Eye (tissue), 1 donor: ENCODE data around the gene ELMO1.

ENCODE experiments used
- DNase-seq: peaks from one replicate; pipeline ENCODE4 v3.0.0-alpha.2; 2015

ELMO1 gene

DNA sequence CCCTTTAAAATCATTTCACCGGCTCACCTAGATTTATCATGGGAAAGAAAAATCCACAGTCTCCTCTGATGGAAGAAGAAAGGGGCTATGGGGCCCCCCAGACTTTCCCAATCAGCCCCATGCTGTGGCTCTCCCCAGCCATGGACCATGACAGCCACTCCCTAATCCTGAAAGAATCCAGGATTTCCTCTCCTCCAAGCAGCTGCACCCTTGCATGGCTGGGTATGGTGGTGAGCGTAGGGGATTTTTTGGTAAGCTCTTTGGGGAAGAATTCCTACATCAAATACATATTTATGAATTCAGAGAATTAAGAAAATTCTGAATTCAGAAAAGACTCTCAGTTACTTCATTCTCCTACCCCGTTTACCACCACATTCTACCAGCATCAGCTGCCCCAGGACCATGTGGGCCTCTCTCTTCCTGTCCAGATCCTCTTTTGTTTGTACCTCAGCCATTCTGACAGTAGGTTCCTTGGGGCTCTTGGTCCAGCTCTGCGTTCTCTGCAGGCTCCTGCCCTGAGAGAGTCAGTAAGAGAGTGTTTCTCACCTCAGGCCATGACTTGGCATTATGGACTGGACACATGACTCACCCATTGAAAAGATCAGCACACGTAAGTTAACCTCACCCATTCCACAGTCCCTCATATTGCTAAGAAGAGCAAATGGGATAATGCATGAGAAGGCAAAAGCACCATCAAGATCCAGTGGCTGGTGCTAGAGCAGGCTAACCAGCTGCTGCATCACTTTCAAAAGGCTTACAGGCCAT is 337.8 kb downstream of the ELMO1 start:
- DNase-seq, result no peak

DNA sequence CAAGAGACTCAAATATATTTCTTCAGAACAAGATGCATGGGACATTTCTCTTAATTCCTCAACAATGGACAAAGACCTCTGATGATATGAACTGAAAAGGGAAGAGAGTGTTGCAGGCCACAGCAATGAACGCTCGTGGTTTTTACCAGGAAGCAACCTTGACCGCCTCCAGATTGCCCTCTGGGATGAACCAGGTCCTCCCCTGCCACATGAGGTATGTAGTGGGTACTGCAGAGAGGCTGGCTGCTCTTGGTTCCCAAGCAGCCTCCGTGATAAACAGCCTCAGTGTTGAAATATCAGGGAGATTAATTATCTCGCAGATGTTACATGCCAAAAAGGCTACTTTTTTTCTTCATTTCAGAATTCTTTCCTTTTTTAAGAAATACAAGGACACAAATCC is 338.8 kb downstream of the ELMO1 start:
- peak; percentile 11 for DNase-seq

DNA sequence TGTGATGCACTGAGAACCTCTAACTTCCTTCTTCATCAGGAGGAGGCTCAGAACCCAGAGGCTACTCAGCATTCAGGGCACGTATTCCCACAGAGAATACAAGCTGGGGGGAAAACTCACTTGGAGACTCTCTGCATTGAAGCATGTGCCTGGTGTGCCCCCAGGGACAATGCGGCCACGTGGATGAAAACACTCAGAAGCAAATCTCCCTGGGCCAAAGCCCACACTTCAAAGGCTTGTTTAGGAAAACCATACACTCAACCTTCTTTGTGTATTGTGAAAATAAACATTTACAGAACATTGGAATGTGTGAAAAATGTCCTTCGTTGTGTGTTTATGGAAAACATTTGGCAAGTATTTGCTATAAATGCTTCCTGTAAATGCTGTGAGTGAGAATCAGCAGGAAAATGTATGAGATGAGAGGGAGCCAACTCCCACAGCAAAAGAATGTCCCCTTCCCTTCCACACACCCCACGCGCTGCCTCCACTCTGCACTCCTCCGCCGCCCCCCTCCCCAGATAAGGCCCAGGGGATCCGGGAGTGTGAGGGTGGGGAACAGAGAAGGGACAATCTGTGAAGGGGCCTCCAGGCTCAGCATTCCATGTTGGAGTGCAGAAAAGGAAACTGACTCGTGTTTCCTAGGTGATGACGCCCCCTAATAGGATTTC is 339.5 kb downstream of the ELMO1 start:
- DNase-seq, result peak; percentile 38

DNA sequence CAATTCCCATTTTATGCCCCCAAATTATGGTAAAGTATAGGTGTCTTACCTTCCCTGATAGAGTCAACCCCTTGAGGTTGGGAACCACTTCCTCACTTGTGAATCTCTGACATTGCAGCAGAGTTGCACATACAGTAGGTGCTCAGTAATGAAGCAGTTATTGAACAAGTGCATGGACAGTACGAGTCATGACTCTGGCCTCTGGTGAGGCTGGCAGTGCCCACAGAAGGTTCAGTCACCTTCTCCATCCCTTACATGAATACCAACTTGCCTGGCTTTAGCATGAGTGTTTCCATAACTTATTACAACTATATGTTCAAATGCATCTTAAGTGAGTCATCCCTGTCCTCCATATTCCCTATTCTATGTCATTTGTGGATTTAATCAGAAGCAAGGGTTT is 340.0 kb downstream of the ELMO1 start:
- no peak for DNase-seq

DNA sequence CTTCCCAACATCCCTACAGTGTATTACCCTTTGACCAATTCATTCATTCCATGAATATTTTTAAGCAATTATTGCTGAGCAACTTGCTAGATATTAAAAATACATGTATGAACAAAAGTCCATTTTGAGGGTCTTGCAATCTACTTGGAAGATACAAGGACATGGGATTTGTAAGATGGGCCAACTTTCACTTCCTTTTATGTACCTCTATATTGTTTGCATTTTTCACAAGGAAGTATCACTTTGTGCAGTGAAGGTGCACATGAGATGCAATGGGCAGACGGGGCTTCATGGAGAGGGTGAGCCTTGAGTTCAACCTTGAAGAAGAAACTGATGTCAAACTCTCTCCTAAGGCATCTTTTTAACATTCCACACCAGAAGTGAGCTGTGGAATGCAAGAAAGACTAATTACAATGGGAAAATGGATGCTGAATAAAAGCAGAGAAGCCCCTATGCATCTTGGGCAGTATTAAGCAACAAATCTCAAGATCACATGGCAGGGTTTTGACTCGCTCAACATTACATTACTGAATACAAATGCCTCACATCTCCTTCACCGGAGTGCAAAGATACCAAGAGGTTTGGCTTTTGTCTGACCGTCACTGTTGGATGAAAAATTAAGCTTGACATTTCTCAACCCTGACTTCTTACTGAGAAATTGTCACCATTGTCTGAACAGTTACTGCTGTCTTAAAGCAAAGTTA is 341.5 kb downstream of the ELMO1 start:
- DNase-seq, result peak; percentile 14

DNA sequence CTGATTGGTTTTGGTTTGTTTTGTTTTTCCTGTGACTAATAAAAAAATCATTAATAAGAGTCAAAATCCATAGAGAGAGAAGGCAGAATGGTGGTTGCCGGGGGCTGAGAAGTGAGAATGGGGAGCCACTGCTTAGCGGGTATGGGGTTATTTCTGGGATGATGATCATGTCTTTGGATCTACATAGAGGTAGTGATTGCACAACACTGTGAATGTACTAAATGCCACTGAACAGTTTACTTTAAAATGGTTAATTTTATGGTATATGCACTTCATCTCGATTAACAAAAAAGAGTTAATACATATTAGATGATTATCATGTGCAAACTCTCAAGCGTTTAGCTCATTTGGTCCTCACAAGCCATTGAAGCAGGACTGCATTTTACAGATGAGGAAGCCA is 342.9 kb downstream of the ELMO1 start:
- no peak for DNase-seq

DNA sequence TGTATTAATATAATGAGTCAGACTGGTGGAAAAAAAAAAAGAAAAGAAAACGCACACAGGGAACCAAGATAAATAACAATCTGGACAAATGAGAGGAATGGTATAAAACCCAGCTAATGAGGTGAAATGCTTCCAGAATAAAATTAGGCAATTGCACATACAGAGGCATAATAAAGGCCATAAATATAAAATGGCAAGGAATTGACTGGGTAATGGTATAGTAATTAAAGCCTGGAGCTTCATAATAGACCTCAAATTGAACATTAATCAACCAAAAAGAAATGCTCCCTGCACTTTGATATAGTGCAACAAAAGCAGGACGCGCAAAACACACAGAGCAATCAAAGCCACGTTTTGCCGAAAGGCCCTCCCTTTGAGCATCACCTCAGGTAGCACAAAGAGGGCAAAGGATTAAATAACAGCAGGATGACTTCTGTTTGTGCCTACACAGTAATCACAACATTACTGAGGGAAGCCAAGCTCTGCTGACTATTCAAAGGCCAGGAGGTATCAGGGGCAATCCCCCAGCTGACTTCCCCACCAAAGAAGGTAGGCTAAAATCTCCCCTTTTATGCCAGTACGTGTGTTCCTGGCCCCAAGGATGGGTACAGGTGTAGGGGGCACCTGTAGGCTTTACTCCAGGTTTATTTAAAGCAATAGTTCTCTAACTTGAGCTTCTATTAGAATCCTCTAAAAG is 343.7 kb downstream of the ELMO1 start:
- DNase-seq, result no peak

DNA sequence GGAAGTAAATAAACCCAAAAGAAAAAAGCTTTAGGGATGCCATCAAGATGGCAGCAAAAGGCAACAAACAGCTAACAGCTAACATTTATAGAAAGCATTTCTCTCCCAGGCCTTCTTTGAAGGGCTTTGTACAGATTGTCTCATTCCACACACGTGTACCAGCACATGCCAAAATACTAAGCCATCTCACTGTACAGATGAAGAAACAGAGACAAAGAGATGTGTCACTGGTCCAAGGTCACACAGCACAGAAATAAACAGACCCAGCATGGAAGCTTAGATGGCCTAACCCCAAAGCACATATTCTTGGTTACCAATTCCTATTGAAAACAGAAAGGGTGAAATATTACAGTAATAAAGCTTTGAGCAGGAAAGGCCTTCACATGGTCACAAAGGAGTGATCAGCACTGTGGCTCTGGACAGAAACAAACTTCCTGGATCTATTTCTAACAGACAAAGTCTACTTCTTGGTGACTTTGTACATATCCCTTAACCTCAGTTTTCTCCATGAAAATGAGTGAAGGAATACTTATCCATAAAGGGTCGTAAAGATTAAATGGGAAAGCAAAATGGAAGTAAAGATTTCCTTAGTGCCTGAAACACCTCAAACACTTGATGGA is 346.0 kb downstream of the ELMO1 start:
- no peak for DNase-seq

DNA sequence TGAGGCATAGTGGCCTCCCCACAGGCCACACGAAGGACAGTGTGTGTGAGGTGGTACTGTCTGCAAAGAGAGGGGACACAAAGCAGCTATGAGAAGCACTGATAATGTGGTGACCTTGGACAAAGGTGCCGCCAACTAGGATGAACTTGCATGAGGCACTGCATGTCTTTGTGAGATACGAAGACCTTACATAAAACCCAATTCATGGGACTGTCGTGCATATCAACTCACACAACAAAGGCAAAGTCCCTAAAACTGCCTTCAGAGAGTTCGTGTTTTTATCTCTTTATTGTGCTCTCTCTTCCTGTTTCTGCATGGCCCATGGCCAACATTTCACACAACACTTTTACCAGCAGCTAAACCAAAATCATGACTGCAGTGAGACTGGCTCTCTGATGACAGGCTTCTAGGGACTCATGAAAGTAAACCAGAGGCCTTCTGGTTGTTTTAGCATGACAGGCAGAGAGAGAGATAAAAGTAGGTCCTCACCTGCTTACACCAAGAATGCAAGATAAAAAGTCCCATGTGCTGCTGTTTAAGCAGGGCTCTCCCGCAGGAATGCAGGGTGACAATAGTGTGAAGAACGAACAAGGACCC is 347.8 kb downstream of the ELMO1 start:
- DNase-seq, result no peak

DNA sequence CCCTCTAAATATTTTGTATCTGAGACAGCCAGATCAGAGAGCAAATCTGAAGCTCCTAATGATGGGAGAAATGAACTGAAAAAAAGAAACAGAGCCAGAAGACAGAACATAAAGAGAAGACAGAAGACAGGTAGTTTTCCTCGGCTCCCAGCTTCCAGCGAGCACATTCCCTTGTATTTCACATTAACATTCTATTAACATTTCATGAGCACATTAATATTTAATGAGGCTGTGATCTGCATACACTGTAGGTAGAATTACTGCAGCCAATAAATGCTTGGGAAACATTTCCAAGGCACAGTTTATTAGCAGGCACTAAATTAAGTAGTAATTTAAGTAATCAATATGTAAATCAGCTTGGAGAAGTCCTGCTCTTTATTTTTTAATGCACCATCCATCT is 349.9 kb downstream of the ELMO1 start:
- no peak for DNase-seq

DNA sequence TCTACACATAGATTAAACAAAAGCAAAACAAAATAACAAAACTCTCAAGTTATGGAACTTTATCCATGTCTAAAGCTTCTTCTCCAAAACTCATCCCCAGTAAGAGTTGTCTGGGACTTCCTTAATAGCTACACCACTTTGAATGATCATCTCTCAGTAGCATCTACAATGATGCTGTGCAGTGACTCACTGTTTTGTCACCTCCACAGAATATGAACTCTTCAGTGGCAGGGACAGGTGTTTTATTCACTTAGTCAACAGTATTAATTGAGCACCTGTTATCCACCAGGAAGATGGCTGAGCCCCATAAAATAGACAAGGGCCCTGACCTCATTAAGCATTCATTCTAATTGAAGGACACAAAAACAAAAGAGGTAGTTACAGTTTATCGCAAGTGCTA is 350.7 kb downstream of the ELMO1 start:
- no peak for DNase-seq

DNA sequence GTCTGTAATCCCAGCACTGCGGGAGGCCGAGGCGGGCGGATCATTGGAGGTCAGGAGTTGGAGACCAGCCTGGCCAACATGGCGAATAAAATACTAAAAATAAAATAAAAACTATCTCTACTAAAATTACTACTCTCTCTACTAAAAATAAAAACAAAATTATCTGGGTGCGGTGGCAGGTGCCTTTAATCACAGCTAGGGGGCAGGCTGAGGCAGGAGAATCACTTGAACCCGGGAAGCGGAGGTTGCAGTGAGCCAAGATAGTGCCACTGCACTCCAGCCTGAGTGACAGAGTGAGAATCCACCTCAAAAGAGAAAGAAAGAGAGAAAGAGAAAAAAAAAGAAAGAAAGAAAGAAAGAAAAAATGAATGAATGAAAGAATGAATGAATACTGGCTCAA is 351.4 kb downstream of the ELMO1 start:
- DNase-seq, result no peak

DNA sequence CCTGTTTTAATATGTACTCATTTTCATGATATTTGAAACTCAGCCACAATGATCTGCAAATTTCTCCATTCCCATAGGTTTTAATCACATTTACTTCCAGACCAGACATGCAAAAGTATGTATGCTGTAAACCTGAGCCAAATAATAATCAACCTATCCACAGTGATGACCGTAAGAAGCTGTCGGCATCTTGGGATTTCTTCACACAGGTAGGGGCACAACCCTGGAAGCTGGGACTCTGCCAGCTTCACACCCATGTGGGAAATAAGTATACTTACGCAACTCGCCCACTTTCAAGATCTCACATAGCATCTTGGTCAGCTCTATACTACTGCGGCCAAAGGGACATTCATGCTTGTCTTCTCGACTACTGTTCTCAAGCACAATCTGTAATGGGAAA is 352.3 kb downstream of the ELMO1 start:
- no peak for DNase-seq

DNA sequence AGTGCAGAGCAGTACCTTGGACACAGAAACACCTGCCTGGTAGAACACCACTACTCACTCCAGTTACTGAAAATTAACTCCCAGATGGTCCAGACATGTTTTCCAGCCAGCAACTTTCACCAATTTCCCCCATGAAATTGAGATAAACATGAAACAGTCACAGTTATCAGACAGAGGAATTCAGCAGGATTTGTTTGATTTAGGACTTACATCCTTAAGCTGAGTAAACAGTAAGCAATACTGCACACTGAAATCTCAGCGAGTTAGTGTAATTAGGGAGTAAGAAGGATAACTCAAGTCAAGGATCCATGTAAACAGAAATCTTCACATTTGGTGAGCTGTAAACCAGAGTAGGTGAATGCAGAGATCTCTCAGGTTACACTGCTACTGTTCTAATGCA is 353.5 kb downstream of the ELMO1 start:
- no peak for DNase-seq

DNA sequence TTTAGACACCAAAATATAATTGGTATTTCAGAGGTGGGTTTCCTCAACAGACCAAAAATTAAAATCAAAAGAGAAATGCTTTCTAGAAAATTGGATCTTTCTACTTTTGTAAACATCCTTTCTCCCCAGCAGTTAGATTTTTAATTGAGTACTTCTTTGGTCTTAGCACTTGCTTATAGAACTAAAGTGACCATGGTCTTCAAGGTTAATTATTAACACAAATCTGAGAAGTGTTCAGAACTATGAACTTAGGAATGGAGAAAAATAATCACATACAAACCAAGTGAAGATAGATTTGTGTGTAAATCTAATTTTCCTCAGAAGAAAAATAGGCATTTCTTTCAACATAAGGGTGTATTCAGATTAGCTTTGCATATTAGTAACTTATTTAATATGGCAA is 355.4 kb downstream of the ELMO1 start:
- no peak for DNase-seq

DNA sequence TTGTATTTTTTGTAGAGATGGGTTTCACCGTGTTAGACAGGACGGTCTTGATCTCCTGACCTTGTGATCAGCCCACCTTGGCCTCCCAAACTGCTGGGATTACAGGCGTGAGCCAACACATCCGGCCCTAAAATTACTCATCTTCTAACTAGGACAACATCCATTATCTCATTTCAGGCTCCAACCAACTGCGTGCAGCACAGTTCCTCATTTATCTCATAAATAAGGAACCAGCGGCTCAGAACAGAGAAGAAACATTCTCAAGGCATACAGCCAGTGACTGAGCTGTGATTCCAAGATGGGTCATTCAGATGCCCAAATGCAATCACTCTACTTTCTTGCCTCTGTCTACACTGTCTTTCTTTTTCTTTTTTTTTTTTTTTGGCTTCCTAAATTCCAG is 356.1 kb downstream of the ELMO1 start:
- DNase-seq, result no peak

DNA sequence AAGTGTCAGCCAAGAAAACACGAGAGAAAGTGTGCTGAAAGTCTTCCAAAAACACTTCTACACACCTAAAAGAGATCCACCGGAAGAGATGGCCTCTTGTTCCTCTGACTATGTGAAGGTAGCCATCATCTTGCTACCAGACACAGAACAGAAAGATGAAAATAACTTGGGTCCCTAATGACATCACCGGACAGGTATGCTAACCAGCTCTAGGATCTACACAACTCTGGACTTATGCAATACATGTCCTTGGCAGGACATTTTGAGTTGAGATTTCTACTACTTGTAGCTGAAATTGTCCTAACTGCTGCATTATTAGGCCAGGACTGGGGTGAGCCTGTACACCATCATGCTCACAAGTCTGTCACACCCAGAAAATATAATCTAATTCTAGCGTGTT is 358.7 kb downstream of the ELMO1 start:
- DNase-seq, result no peak

DNA sequence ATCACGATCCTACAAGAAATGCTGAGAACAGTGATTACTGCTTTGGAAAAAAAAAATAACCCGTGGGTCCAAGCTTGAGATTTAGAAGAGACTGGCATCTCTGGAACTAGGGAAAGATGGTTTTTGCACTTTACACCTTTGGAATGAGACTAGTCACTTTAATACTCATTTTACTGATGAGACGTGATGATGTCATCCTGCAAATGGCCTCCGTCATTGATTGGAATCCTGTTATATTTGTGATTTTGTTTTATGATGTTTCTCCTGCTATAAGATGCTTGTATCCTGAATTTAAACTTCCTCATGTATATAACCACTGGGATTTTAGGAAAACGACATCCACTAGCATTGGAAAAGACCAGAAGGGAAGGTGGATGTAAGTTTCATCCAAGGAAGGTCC is 363.1 kb downstream of the ELMO1 start:
- no peak for DNase-seq

DNA sequence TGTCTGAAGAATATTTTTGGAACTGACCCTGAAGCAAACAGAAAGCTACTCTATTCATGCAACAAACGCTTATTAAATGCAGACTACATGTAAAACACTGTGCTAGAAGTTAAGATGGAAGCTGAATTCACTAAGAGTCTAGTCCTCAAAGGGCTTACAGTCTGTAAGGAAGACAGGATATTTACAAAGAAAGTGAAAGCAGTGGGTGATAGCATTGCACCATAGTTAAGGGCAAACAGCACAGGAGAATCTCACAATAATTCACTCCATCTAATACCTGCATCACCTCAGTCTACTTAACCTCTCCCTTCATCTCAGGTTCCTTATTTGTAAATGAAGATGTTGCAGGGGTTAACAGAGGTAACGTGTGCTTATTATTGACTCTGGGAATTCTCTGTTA is 364.4 kb downstream of the ELMO1 start:
- DNase-seq, result no peak

DNA sequence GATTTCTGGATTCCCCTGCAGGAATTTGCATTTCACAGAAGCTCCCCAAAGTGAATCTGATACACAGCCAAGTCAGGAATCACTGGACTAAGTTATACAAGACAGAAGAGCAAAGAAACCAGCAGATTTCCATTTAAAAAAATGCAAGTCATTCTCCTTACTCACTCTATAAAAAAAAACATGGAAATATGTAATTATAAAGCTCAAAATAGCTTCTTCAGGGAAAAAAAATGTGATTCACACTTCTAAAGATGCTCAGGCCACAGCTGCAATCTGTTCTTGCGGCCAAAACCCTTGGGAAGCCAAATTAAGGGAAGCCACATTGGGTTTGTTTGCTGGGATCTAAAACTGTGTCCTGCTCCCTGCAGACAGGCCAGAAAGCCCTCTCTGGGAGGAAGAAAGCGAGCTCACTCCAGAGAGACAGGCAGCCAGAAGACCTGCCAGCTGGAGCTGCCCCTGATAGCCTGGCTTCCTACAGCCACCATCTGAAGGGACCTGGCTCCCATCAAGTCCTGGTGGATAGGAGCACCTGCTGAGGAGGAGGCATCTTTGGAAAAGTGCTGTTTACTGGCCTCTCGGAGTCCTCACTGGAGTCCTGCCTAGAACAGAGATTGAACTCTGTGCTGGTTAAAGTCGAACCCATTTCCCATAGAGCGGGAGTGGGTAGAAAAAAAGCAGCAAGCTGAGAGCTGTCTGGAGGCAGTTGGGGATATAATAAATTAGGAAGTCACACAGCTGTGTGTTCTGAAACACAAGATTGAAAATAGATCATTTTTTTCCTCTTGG is 365.2 kb downstream of the ELMO1 start:
- no peak for DNase-seq

DNA sequence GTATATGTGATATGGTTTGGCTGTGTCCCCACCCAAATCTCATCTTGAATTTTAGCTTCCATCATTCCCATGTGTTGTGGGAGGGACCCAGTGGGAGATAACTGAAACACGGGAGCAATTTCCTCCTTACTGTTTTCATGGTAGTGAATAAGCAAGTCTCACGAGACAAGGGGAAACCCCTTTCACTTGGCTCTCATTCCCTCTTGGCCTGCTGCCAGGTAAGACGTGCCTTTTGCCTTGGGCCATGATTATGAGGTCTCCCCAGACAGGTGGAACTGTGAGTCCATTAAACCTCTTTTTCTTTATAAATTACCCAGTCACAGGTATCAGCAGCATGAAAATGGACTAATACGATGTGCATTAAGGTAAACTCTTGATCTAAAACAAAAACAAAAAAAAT is 367.2 kb downstream of the ELMO1 start:
- DNase-seq, result peak; percentile 7

DNA sequence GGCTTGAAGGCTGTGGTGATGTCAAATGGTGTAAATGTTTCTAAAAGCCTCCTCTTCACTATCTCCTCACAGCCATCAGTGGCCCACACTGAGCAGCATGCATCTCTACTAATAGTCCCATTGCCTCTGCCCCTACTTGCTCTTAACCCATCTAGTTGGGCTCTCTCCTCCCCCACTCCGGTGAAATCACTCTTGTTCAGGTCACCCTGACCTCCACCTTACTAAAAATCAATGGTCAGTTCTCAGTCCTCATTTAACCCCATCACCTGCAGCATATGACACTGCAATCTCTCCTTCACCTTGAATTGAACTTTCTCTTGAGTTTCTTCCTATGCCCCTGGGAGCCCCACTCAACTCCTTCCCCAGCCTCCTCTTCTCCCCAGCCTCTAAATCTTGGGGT is 369.2 kb downstream of the ELMO1 start:
- no peak for DNase-seq
